ENCODE data around the gene HAUS1.
"Not testable (repeated sequence)": the region's sequence is repeated elsewhere in the genome, so short reads cannot be mapped to it uniquely, and the experiment has no call there.

HAUS1 gene

DNA sequence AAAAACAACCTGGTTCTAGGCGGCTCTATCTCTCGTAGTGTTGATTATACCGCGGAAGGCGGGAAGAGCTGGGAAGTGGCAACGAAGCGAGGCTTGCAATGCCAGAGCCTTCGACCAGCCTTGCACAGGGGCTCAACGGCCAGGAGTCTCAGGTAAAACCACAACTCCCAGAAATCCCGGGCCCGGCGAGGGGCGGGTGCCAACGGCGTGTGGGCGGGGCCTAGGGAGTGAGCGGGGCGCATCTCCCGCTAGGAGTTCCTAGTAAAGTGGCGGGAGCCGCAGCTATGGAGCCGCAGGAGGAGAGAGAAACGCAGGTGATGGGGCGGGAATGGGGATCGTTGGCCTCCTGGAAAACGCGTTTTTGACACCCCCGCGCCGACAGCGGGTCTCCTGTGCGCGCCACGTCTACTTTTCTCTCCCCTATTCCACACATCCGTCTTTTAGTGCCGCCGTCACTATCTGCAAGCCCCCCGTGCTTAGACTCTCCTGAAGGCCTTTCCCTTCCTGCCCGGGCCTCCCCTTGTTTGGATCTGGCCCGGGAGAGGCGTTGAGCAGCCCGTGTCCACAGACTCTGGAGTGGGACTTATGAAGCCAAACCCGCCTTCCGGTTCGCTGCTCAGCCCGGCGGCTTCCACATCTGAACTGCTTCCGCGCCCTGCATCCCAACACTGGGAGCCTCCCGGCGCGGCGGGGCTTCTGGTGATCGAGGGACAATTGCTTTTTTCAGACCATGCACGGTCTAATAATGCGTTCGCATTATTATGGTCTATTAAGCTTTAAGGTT lies at the start of gene HAUS1:
HAUS1 (plus strand) TSS at position 258 of the 784 bp plus-strand sequence; CDS start at position 285, 27 bp downstream.
- peak; percentile 90 for DNase-seq

DNA sequence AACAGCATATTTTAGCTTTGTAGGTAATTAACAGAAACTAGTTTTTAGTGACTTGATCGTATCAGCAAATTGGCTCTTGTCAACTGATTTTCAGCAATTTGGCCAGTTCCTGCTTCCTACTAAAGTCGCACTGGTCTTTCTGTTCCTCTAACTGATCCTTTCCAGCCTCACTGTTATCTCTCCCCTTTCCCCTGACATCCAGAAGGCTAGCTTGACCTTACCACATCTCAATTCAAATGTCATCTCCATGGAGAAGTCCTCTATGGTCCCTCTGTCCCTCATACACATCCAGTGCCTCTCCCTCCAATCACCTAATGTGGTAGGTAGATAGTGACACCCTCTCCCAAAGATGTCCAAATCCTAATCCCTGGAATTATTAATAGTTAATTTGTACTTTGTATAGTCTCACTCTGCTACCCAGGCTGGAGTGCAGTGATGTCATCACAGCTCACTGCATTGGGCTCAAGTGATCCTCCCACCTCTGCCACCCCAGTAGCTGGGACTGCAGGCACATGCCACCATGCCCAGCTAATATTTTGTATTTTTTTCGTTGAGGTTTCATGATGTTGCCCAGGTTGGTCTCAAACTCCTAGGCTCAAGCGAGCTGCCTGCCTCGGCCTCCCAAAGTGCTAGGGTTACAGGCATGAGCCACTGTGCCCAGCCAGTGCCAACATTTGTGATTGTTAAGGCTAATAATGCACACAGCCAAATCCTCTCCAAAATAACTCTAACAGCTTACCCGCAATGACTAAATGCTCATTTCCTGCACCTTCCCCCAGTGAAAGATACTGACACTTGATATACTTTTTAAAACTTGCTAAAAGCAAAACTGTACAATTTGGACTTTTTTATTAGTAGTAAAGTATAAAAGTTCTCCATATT lies 49.0 kb upstream of the HAUS1 start:
- no peak for DNase-seq

GRCh38 chr18:46055838-46056230 lies 48.4 kb upstream of the HAUS1 start:
- DNase-seq: no peak

DNA sequence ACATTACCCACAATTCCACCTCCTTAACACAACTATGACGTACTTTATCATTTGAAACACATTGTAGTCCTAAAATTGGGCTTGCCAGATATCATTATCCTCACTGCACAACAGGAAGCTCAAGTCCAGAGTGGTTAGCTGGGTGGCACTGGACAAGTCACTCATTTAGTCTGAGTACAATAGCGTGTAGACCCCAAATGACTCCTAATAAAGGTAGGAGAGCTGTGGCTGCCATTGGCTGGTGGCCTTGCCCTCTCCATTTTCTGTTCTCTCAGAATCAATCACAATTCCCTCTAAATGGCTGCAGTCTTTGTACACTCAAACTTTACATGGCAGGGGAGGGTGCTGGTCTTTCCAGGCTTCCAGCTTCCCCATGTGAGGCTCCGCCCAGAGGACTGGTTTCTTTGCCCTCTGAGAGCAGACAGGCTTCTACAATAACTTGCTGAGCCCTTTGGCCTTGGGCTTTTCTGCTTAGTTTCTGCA lies 43.8 kb upstream of the HAUS1 start:
- no peak for DNase-seq

DNA sequence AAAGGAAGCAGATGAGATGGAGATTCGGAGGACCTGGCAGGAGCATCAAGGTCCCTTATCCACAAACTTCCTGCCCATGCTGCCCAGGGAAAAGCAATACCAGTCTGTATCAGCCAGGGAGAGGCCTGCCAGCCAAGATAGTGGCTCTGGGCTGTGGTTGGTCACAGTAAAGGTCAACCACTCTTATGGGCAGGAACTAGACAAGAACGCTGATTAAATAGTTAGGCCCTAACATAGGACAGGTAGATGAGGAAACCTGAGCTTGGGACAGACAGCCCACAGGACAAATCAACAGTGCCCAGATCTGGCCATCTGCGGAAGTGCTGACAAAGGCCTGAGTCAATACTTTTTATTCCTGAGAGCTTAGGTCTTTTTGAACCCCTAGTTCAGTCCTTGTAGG lies 42.8 kb upstream of the HAUS1 start:
- no peak for DNase-seq

DNA sequence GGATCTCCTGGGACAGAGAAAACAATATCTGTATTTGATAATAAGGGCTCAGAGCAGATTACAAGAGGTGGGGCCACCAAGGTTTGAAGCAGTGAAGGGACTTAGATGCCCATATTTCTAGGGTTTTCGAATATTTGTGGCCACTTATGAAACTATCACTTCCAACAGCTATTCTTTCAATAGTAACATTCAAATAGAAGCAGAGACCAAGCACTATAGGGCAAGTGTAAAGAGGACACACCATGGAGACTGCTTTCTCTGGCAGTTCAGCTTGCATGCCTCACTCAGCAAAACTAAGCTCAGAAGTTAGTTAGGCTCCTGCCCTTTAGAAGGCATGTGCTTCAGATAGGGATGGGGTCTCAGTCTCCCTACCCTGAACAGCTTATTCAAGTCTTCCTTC lies 42.4 kb upstream of the HAUS1 start:
- no peak for DNase-seq

DNA sequence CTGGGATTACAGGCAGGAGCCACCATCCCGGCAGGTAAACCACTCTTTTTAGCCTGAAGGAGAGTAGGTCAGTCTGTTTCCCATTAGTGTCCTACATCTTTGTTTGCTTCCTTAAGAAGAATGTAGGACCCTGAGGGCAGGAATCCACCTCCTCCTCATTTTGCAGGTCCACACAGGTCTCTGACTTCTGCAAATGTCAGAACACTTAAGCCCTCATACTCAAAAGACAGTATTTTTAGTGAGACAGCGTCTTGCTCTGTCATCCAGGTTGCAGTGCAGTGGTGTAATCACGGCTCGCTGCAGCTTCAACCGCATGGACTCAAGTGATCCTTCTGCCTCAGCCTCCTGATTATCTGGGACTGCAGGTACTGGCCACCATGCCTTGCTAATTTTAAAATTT lies 41.4 kb upstream of the HAUS1 start:
- DNase-seq: no peak

GRCh38 chr18:46067438-46068007 lies 36.7 kb upstream of the HAUS1 start:
- DNase-seq: no peak

- no peak for DNase-seq
These were observed 35.4 kb upstream of the HAUS1 start for GRCh38 chr18:46068763-46069162.

DNA sequence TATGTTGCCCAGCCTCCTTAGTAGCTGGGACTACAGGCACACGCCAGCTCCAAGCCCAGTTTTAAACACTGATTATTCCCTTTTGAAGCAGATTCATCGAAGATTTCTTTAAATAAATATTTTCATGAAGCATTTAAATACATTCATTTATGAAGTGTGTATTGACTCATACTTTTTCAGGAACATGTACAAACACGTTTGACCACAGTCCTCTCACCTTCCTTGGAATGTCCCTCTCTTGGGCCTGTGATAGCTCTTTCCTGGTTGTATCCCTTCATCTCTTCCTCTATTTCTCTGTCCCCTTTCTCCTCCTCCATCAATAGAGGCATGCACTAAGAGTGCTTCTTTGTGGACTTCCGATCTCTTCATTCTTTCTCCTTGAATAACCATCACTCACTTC lies 34.7 kb upstream of the HAUS1 start:
- DNase-seq: no peak

DNA sequence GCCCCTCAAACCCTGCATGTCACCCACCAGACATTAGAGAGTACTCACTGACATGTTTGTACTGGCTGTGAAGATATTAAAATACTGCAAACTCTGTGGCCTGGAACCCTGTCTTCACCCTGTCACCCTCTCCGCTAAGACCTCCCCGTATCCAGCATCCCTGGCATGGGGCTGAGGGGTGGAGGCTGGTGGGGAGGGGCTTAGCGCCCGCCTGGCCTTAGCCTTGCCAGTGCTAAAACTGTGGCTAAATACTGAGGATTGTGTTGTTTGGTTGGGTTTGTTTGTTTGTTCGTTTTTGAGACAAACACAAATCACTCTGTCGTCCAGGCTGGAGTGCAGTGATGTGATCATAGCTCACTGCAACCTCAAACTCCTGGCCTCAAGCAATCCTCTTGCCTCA lies 34.0 kb upstream of the HAUS1 start:
- no peak for DNase-seq

- DNase-seq: peak; percentile 7
These were observed 33.2 kb upstream of the HAUS1 start for GRCh38 chr18:46070815-46071652.

DNA sequence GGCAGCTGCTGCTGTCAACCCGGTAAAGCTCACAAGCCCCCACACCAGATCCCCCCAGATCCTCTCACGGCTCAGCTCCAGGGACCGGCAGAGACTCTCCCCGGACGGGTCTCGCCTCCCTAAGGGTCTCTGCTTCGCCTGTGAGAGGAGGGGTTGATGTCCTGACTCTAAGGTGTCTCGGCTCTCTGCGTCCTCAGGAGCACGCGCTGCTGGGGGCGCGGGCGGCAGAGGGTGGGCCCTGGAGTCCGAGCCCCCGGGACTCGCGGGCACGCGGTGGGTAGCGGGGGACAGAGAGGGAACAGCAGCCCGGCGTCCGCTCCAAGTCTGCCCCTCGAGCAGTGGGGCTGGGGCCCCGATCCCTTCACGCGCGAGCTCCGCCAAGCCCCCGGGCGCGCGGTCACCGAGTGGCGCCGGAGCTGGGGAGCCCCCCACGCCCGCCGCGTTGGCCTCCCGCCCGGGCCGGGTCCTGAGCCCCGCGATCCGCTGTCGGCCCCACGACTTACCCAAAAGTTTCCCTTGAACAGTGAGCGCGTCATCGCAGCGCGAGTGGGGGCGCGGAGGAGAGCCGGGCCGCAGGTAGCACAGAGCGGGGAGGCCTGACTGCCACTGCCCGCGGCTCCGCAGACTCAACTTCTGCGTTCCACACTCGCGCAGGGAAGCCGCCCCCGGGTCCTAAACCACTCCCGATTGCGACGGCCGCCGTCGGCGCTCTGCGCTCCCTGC lies 32.4 kb upstream of the HAUS1 start, which contains the start of gene PSTPIP2:
PSTPIP2 (minus strand) TSS at position 608 of the 723 bp plus-strand sequence; CDS start at position 536, 72 bp downstream.
- no peak for DNase-seq

DNA sequence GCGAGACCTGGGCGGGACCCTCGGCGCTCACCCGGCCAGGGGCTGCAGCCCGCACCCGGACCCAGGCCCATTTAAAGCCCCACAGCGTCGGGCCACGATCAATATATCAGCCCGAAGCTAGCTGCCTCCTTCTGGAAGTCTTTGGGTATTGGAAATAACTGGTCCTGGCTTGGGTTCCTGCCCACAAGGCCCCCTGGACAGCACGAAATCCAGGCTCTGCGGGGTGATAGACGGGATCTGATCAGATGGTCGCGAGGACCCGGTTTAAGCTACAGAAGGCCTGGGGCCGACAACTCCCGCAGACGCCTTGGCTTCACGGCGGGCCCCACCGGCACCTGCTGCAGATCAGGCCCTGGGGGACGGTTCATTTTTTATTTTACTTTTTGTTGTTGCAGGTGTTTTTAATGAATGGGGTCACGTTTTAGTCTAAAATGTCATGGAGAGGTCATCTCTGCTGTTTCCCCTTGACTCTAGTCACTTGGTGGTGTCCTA lies 31.8 kb upstream of the HAUS1 start:
- no peak for DNase-seq

GRCh38 chr18:46072959-46073358 lies 31.2 kb upstream of the HAUS1 start:
- no peak for DNase-seq

DNA sequence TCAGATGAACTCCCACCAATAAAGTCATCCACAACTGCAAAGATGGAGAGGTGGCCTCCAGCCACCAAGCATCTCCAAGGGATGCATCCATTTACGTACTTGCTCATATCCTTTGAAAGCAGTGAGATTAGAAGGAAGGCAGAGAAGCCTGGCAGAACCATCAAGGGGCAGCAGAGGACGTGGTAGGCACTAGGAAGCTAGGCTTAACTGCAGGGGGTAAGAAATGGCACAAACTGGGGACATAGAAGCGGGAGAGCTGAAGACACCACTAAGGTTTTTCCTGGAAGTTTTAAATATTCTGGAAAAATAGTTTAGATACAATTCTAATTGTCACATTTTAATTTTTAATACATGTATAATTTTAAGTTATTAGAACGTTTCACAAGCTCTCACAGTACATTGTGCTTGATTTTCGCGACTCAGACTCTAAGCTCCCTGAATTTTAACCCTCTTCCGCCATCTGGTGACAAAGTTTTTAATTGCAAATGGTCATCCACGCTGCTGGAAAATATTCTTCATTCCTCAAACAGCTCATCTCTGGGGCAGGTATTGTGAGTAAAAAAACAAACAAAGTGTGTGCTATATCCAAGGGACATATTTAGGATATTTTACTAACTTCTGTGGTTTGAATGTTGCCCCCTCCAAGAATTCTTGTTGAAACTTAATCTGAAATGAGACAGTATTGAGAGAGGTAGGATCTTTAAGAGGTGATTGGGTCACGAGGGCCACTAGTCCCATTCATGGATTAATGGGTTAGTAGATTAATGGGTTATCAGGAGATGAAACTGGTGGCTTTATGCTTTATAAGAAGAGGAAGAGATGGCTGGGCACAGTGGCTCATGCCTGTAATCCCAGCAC lies 30.5 kb upstream of the HAUS1 start:
- DNase-seq: peak; percentile 75

DNA sequence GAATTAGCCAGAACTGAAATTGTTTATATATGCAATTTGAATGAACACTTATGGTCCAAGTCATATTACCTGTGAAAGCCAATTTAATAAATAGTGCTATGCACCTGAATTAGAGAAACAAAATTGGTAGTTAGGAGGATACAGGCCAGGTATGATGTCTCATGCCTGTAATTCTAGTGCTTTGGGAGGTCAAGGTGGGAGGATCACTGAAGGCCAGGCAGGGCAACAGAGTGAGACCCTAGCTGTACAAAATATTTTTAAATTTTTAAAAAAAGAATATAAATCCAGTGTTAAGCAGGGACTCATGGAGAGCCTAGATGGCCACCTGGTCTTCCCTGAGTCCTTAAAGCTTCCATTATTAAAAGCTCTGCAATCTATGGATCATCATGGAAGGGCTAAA lies 24.8 kb upstream of the HAUS1 start:
- no peak for DNase-seq

DNA sequence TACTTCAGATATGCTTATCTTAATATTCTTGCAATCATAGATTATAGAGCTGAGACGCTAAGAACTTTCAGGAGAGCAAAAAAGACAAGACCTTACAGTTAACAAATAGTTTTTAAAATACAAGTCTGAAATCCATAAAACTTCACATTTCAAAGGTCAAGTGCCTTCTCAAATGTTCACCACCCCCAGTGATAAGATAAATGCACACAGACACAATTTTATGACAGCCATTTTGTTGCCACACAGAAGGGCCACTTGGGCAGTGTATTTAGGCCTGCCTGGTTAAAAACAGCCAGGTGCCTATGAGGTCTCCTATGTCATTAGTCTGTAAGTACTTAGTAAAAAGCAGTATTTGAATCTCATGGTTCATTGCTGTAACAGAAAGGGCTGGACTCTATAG lies 24.0 kb upstream of the HAUS1 start:
- DNase-seq: no peak

DNA sequence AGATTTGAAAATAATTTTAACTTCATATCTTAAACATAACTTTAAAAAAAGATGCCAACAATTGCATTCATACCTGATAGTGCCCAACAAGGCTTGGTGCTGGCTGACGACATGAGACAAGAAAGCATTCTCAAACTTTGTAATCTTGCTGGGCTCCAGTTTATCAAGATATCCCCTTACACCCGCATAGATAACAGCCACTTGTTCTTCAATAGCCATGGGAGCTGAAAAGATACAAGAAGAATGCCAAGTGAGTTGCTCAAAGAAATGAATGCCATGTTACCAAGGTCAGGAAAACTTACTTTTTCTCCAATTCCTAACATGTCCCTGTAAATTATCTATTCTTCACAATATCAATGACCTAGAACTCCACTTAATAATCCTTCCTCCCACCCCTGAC lies 19.8 kb upstream of the HAUS1 start:
- no peak for DNase-seq

- not testable (repeated sequence) for DNase-seq
These were observed 15.7 kb upstream of the HAUS1 start for GRCh38 chr18:46088501-46088900.

- no peak for DNase-seq
These were observed 8.7 kb upstream of the HAUS1 start for GRCh38 chr18:46095532-46095931.

All from midbrain (tissue), 1 donor.